ENCODE results near the gene RIMBP2. TPM values are rescaled to one million over a fixed set of nuclear protein-coding genes. Genes with fewer than 3 reads are reported as not detected.

Gene RIMBP2
- polyA plus RNA-seq, 1 of the 3 experiments (the other 2 are of a cell fraction): 0.90 TPM

DNA sequence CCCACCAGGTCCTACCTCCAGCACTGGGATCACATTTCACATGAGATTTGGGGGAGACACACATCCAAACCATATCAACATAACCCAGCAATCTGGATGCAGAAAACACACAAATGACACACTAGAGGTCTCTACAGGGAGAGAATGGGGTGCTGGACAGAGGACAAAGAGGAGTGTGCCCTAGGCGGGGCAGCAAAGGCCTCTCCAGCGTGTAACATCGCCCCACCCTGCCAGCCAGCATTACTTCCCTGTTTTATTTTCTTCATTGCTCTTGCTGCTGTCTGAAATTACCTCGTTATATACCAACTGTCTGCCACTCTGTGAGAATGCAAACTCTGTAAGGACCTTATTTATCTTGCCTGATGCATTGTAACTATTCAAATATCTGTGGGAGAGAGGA lies 61.1 kb downstream of the RIMBP2 start:
- Histone ChIP-seq H3K9ac (no peak overlapping the region), H3K9me3 (no peaks in the 10 kb centered on the region), H3F3A (replicated peaks; ENCODE audit: insufficient read depth) (no peaks in the 10 kb centered on the region), H2AFZ (ENCODE audit: low read depth) (no peak overlapping the region), H3K36me3 (replicated peaks in 1 of 2; ENCODE audit: control insufficient read depth in 1 of 2, insufficient read depth in 2 of 2, low read length in 1 of 2) (no peaks in the 10 kb centered on the region), H3K9me2 (no peaks in the 10 kb centered on the region), H3K27ac (ENCODE audit: low read depth in 2 of 2, low read length in 1 of 2) (no peak overlapping the region), H3K4me3 (ENCODE audit: low read depth in 2 of 2, low read length in 1 of 2) (no peak overlapping the region), H3K27me3 (ENCODE audit: insufficient read depth) (no peaks in the 10 kb centered on the region), H3K4me1 (ENCODE audit: control insufficient read depth in 1 of 2, insufficient read depth in 2 of 2, low read depth in 1 of 2, low read length in 1 of 2) (peaks cover 0 to 15% of the 10 kb centered on the region in 2 experiments; a peak in 1 of 4 replicates), H3K79me2 (ENCODE audit: insufficient read depth) (no peaks in the 10 kb centered on the region), H4K20me1 (ENCODE audit: insufficient read depth) (no peaks in the 10 kb centered on the region), H3K4me2 (no peak overlapping the region)
- DNase-seq: no peak
- TF ChIP-seq, protein P1, sequence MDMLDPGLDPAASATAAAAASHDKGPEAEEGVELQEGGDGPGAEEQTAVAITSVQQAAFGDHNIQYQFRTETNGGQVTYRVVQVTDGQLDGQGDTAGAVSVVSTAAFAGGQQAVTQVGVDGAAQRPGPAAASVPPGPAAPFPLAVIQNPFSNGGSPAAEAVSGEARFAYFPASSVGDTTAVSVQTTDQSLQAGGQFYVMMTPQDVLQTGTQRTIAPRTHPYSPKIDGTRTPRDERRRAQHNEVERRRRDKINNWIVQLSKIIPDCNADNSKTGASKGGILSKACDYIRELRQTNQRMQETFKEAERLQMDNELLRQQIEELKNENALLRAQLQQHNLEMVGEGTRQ (IDR thresholded peaks at IDR 0.05; ENCODE audit: borderline replicate concordance, low read depth, low read length): no peak
- no peak for TF ChIP-seq RCOR1 (IDR thresholded peaks at IDR 0.05; ENCODE audit: low read length)
- no peak for TF ChIP-seq RXRA (IDR thresholded peaks at IDR 0.05; ENCODE audit: borderline replicate concordance, low read depth)
- no peak for TF ChIP-seq NFIC (IDR thresholded peaks at IDR 0.05; ENCODE audit: borderline replicate concordance)
- no peak for TF ChIP-seq GABPA (IDR thresholded peaks at IDR 0.05; ENCODE audit: low read depth)
- TF ChIP-seq TAF1 (IDR thresholded peaks at IDR 0.05; ENCODE audit: borderline replicate concordance, low read depth, low read length): no peak
- no peak for TF ChIP-seq MEF2A (IDR thresholded peaks at IDR 0.05; ENCODE audit: borderline replicate concordance, low read depth)
- TF ChIP-seq POLR2AphosphoS5 (IDR thresholded peaks at IDR 0.05; ENCODE audit: low read depth, low read length): no peak
- TF ChIP-seq ELF1 (IDR thresholded peaks at IDR 0.05): no peak
- TF ChIP-seq, protein P2, sequence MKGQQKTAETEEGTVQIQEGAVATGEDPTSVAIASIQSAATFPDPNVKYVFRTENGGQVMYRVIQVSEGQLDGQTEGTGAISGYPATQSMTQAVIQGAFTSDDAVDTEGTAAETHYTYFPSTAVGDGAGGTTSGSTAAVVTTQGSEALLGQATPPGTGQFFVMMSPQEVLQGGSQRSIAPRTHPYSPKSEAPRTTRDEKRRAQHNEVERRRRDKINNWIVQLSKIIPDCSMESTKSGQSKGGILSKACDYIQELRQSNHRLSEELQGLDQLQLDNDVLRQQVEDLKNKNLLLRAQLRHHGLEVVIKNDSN (IDR thresholded peaks at IDR 0.05; ENCODE audit: borderline replicate concordance, low read depth): no peak
- no peak for TF ChIP-seq FOSL2 (IDR thresholded peaks at IDR 0.05; ENCODE audit: borderline replicate concordance, low read depth)
- no peak for TF ChIP-seq FOXJ3 (CRISPR knock-in tag; IDR thresholded peaks at IDR 0.05)
- no peak for TF ChIP-seq EP300 (IDR thresholded peaks at IDR 0.05; ENCODE audit: borderline replicate concordance in 1 of 2, low read depth in 1 of 2, low read length in 1 of 2)
- no peak for TF ChIP-seq REST (IDR thresholded peaks at IDR 0.05; ENCODE audit: low read depth, low read length)
- no peak for TF ChIP-seq TEAD4 (IDR thresholded peaks at IDR 0.05; ENCODE audit: borderline replicate concordance, insufficient read depth)
- ChIA-PET POLR2A (no interaction called here), CTCF (no interaction called here)
- WGBS (ENCODE audit: low lambda C conversion rate): 11% methylated on average over 4 of the region's 4 CpGs

Measured in SK-N-SH (cell line).